Activated CD8-positive, alpha-beta memory T cell treated with anti-CD3 and anti-CD28 coated beads for 1 hour (primary cell): ENCODE results near the gene CFAP61.
"Not testable (repeated sequence)": the region's sequence is repeated elsewhere in the genome, so short reads cannot be mapped to it uniquely, and the experiment has no call there.

ENCODE experiments used
- DNase-seq, 2 donors: peaks; one replicate each; pipeline ENCODE4 v3.0.0-alpha.2; 2020; ENCODE audit warnings: low read depth in 1 of 2; ENCODE audit errors: extremely low read depth in 1 of 2

Gene CFAP61

GRCh38 chr20:20229595-20229994 lies 177.3 kb downstream of the CFAP61 start:
- no peak for DNase-seq

GRCh38 chr20:20230741-20231140 lies 178.4 kb downstream of the CFAP61 start:
- DNase-seq = no peak

DNA sequence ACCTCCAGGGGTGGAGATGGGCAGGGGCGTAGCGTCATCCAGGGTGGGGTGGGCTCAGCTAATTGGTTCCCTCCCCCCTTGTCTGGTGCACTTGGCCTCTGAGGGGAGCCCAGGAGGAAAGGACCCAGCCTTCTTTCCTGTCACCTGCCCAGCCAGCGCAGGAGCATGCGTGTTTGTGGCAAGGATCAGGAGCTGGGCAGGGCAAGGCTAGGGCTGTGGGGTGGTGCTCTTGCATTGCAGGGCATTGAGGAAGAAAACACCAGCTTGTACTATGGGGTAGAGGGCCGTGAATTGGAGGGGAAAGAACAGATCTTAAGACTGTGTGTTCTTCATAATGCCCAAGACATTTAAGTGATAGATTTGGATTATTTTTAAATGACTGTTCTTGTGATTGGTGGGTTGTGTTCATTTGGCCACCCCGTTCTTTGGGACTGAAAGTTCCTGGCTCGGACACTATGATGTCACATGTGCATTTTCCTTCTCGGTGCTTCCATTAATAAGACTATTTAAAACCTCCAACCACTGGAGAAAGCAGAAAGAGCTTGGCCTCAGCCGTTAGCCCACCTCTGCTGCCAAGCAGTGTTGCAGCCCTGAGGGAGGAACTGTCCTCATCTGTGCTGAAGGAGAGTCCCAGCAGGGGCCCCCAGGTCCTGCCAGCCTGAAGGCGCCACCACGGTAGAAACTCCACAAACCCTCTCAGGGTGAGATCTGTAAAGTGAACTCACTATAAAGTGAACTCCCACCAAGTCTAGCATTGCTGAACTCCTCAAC lies 179.4 kb downstream of the CFAP61 start:
- DNase-seq = no peak

DNA sequence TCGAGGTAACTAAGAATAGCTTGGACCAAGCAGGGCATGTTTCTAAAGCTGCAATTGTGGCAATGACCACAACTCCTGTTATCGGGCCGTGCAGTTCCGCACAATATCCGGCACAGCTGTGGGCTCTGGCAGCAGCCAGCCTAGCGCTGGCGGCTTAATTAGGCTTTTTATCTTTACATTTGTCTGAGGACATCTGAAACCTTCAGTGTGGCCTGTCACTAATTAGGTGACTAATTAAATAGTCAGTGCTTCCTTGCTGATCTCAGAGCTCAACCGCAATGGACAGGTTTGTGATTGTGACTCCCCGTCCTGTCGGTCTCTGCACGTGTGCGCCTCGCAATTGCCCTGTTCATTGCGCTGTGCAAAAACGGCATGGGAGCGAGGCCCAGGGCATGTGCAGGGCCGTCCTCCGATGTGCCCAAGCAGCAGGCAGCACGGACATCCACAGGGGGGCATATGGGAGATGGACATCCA lies 180.7 kb downstream of the CFAP61 start:
- no peak for DNase-seq

DNA sequence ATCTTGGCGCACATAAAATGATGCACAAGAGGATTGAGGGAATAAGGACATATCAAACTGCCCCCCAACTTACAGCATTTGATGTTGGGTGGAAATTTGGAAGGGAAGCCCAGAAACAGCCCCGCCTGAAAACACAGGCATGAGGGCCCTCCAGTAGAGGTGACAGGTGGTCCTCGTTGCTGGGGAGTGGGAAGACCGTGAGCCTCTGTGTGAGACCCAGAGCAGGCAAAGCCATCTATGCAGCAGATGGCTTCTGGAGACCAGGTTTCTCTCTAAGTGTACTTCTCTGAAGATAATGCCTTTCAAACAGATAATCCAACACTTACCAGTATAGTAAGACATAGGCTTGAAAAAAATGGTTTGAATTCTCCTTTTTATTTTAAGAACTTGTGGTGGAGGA lies 183.3 kb downstream of the CFAP61 start:
- no peak for DNase-seq

DNA sequence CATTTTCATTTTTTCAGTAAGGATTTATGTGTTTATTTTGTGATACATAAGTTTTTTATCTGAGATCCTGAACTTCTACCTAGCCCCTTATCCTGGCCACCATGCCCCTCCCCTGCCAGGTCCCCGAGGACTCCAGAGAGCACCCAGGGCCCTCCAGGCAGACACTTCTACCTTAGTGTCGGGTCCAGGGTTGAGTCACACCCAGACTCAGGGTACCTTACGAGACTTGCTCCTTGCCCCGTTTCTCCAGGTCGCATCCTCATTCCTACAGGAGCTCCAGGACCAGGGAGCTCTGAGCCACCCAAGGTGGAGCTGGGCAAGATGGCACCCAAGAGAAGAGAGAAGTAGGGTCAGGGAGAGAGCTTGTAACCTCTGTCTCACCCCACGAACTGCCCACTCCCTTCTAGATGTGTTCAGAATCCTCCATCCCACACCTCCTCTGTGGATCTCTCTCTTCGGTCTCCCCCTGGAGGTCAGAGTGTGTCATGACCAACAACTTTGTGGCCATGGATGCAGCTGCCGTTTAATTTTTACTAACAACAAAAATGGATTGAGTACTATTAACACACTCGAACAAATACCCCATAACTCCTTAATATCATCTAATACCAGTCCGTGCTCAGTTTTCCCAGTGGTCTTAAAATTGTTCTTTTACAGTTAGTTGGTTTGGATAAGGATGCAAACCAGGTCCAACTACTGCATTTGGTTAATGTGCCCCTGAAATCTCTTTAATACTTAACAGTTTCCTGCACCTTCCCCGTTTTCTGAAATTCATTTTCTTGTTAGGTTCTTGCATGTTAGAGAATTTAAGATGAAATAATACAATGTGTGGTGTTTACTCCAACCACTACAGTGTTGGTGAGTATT lies 185.0 kb downstream of the CFAP61 start:
- DNase-seq = no peak

GRCh38 chr20:20241976-20242375 lies 189.6 kb downstream of the CFAP61 start:
- DNase-seq = no peak

GRCh38 chr20:20244384-20244783 lies 192.1 kb downstream of the CFAP61 start:
- DNase-seq = not testable (repeated sequence)

DNA sequence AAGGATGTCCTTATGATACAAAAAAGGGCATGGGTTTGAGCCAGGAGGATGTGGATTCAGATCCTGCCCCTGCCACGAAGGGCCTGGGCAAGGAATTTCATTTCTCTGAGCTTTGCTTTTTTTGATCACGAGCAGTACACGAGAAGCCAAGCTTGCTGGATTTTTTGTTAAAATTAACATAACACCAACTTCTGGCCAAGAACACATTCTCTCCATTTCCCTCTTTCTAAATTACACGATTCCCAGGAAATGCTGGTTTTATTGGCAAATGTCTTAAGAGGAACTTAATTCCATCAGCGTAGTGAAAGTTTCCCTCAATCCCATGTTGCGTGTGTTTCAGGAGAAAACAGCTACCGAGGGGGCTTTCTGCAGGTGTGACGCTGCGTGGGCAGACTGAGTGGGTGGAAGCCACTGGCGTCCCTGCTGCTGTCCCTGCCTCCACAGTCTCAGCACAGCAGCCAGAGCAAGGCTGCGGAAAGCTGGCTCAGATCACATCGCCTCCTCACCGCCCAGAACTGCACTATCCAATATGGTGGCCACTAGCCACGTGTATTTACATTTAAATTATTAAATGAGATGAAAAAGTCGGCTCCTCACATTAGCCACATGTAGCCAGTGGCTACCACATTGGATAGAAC lies 194.8 kb downstream of the CFAP61 start:
- no peak for DNase-seq

DNA sequence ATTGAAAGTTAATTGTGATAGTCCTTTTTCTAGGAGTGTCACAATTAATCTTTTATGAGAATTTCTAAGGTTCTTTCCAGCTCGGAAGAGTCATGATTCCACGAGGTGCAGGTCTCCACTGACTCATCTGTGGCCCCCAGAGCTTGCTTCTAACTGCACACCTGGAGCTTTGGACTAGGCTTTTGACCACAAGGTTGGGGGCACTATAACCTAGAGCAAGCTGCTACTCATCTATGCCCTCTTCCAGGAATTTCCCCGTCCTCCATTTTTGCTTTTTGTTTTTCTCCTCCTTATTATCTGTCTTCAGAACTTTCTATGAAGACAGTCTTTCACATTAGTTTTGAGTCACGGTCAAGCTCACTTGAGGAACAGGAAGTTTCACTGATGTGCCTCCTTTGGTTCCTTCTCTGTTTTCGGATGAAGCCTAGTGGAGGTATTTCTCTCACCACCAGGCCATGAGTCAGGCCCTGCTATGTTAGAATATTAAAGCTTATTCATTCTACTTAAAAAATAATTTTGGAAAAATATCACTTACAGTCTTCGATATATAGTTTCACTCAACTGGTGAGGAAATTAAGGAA lies 196.4 kb downstream of the CFAP61 start:
- no peak for DNase-seq

- no peak for DNase-seq
Observed at GRCh38 chr20:20251317-20251716, 199.0 kb downstream of the CFAP61 start.

DNA sequence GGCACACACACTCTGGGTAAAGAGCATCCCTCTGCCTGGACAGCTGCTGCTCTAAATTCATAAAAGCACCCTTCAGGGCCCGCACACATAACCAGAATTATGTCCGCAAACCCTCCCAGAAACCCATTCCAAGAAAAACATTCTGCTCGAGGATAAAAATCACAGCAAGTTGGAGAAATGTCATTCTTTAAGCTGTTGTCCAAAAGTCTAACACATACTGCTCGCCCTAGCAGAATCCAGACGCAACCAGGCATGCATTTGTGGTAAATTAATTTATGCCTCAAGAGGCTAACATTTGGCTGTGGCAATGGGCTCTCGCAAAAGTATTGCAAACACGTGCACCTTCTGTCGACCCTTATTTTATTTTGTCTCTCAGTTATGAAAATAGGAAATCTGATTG lies 199.5 kb downstream of the CFAP61 start:
- no peak for DNase-seq

DNA sequence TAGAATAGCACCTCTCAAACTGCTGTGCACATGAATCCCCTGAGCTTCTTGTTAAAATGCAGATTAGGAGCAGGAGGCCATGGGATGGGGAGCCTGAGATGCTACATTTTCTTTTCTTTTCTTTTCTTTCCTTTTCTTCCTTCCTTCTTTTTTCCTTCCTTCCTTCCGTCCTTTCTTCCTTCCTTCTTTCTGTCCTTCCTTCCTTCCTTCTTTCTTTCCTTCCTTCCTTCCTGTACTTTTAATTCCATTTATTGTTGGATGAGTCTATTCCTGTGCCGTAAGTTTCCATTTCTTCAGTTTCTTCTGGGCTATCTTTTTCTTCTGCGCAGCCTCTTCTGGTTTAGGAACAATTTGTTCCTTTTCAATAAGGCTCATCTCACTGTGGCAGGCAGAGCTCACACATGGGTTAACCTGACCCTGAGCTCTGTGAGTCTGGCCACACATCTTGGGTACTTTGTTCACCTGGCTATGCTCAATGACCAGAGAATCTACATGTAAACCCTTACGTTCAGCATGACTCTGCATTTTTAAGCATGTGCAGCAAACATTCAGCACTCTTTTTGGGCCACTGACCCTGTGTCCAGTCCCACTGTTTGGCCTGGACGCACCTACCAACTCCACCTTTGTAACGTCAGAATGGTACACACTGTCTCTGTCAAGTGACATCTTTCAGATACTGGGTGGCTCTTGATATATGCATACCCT lies 200.9 kb downstream of the CFAP61 start:
- DNase-seq = no peak

DNA sequence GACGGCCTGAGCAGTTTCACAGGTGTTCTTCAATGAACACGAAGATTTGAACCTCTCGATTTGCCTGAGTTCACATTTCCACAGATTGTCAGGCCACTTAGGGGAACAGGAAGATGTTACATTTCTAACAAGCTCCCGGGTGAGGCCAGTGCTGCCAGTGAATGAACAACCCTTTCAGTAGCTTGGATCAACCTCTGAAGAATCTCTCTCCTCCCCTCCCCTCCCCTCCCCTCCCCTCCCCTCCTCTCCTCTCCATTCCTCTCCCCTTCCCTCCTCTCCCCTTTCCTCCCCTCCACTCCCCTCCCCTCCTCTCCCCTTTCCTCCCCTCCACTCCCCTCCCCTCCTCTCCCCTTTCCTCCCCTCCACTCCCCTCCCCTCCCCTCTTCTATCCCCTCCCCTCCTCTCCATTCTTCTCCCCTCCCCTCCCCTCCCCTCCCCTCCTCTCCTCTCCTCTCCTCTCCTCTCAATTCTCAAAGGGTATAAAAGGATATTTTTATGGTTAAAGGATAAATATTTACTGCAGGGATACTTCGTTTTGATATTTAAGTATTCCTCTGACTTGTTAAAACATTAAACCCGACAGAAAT lies 201.5 kb downstream of the CFAP61 start:
- no peak for DNase-seq

- no peak for DNase-seq
Observed at GRCh38 chr20:20255099-20255498, 202.8 kb downstream of the CFAP61 start.

GRCh38 chr20:20259533-20259932 lies 207.2 kb downstream of the CFAP61 start:
- no peak for DNase-seq

DNA sequence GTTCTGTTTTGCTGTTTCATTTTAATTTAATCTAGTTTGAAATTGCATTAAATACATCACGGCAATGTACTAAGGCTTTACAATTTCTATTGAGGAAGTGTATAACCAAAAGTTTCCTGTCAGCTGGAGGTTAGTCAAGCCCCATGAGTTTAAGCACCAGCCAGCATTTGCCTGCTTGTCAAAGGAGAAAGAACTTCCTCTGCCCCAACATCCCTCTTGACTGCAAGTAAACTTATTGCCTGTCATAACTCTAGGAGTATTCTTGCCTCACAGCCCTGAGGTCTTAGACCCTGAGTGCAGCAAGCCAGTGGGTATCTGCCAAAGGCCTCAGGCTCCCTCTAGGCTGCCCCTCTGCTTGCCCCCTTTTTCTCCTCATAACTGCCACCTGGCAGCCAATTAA lies 208.8 kb downstream of the CFAP61 start:
- DNase-seq = no peak

DNA sequence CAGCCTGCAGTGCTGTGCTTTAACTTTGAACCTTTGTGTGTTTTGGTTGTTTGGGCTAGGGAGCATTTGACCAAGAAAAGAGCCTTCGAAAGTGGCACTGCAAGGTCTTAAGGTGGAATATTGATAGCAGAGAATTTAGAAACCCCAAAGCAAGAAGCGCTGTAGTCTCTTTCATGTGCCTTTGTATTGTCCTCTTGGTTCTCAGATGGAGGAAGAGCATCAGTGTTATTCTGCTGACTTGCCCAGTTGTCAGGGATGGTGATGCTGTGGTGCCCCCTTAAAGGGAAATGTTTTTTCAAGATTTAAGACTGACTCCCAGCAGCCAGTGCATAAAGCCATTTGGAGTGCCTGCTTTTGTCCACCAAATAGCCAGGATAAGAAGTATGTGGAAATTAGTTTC lies 212.9 kb downstream of the CFAP61 start:
- DNase-seq = no peak

DNA sequence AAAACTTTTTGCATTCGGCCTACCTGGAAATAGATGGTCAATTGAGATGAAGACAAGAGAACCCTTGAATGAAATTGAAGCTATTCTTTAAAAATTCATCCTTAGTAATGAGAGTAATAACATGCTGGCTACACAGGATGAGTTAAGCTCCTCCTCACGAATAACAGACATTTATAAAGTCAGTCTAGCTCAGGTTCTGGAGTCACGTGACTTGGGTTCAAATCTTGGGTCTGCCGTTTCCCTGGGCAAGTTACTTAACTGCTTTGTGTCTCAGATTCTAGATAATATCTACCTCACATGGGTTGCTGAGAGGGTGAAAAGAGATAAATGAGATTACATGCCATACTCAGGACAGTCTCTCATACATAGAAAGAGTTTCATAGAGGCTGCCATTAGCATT lies 214.2 kb downstream of the CFAP61 start:
- DNase-seq = no peak

GRCh38 chr20:20267685-20268370 lies 215.5 kb downstream of the CFAP61 start:
- no peak for DNase-seq
